Ammon's horn (tissue), 1 donor: Measurements from ENCODE around the gene MCRIP1.
"Not testable (repeated sequence)": the region's sequence is repeated elsewhere in the genome, so short reads cannot be mapped to it uniquely, and the experiment has no call there.

ENCODE experiments used
- DNase-seq: peaks from one replicate; pipeline ENCODE4 v3.0.0-alpha.2; 2016; ENCODE audit warnings: low spot score

The MCRIP1 gene

DNA sequence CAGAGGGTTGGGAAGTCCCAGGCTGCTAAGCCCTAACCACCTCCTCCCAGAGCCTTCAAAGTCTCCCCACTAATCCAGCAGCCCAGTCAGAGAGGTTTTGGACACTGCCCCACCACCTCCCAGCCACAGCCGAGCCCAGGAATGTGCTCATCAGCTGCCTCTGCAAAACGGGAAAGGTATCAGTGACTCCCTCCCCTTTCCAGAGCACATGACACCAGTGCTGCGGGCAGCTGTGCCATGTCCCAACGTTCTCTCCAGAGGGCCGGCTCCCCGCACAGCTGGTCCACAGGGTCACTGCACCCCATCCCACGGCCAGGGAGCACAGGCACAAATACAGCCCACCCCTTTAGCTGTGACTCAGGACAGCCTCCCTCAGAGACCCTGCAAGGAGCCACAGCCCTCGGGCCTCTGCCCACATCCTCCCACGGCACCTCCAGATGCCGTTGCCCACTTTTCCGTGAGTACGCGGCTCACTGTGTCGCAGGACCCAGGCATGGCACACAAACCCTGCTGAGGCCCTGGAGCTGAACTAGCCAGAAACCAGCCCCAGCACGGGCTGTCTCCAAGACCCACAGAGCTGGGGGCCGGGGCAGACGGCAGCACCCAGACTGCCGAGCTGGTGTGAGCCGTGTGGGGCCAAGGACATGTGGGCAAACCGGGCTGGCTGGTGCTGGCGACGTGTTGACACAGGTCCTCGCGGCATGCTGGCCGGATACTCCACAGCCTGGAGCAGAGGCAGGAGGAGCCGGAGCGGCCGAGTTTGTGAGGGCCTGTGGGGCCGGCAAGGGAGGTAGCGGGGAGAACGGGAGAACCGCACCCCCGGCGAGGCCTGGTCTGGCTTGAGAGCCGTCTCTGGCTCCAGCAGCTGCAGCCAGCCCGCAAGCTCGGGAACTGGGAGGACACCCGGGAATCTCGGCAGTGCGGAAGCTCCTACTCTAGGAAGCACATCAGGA lies 8.0 kb upstream of the MCRIP1 start:
- DNase-seq = no peak

GRCh38 chr17:81840059-81840458 lies 7.0 kb upstream of the MCRIP1 start:
- not testable (repeated sequence) for DNase-seq

DNA sequence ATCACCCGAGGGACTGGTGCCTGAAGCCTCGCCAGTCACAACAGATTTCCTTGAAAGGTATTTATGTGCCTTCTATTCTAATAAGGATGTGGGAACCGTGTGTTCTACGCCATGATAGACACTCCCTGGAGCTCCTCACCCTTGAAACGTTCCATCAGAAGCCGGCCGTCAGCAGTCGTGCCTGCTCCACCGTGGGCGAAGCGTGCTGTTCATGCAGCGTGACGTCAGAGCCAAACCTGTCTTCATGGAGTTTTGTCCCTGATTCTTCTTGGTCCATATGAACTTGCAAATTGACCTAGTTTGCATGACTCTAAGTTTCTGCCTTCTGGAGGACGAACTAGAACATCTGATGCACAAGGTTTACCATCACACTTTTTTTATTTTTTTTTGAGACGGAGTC lies 6.2 kb upstream of the MCRIP1 start:
- DNase-seq = no peak

DNA sequence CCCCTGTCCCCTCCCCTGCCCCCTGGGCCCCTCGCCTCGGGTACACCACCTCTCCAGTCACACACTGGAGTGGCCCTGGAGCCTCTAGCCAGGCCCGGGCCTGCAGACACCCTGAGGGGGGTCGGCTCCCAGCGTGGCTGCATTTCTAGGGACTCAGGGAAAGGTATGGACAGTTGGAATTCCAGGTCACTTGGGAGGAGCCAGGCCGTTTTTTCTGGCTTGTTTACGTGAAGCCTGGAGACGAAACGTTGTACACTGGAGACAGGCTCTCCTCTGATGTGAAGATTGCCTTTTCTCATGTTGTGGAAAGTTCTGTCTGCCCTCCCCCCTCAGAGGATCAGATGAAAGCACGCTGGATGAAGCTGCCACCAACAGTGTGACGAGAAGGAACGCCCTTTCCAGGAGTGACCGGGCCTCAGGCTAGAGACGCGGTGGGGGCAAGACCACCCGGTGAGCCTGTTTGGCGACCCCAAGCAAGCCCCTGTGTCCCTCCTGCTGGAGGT lies 5.7 kb upstream of the MCRIP1 start:
- no peak for DNase-seq

DNA sequence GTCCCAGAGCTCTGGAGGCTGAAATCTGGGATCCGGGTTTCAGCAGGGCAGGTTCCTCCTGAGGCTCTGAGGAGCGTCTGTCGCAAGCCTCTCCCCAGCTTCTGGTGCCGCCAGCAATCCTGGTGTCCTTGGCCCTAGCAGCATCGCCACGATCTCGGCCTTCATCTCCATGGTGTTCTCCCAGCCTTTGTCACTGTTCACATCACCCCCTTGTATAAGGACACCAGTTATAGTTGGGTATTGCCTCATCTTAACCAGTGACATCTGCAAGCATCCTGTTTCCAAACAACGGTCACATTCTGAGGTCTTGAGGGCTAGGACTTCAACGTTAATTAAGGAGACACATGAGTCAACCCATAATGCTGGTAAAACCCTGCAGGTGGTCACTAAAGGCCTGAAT lies 4.5 kb upstream of the MCRIP1 start:
- DNase-seq = no peak

- DNase-seq = no peak
These were observed 1.8 kb upstream of the MCRIP1 start, which contains the start of gene PPP1R27 for GRCh38 chr17:81834831-81835267. Gene PPP1R27, minus strand, starts transcription at chr17:81835050. Its CDS starts 97 bp downstream, at chr17:81834953.

DNA sequence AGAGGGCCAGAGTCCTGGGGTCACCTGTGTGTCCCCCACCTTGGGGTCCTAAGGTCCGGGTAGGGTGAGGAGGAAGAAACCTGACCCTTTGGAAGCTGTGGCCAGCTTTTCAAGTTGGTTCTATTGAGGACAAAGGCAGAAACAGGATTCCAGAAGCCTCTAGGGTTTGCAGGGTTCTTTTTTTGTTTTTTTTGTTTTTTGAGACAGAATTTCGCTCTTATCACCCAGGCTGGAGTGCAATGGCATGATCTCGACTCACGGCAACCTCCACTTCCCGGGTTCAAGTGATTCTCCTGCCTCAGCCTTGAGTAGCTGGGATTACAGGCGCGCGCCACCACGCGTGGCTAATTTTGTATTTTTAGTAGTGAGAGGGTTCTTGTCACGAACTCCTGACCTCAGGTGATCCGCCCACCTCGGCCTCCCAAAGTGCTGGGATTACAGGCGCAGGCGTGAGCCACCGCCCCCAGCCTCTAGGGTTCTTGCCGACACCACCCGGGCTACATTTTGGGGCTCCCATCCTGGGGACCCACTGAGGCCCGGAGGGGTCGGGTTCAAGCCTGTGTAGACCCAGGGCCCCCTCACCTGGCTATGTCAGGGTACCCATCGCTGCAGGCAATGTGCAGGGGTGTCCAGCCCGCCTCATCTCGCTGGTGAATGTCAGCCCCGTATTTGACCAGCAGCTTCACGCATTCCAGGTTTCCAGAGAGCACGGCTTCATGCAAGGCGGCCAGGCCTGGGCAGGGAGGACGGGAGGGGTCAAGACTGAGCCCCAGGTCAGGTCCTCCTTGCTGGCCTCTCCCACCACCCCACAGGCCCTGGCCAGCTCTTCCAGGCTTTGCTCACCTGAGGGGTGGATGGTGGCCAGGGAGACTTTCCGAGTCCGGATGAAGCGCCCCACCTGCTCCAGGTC lies 1.1 kb upstream of the MCRIP1 start:
- no peak for DNase-seq

DNA sequence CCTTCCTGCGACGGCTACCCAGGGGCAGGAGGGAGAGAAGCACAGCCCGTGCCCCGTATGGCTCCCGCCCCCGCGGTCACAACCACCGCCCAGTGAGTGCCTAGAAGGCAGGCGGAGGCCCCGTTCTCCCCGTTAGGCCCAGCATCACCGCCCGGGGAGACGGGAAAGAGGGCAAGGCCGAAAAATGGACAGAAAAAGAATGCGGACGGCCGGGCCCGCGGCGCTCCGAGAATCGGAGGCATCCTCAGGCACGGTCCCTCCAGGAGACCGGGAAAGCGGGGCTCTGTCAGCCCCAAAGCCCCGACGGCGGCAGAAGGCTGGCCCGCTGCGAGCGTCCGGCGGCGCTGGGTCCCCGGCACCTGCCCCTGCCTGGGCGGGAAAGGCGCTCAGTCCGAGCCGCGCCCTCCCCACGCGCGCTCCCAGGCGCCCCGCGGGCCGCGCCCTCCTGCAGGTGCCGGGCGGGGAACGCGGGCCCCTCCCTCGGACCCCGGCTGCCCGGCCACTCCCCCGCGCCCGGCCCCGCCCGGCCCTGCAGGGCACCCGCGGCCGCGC lies 407 bp downstream of the MCRIP1 start:
- DNase-seq = no peak

- no peak for DNase-seq
These were observed 1.0 kb downstream of the MCRIP1 start for GRCh38 chr17:81831957-81832607.

DNA sequence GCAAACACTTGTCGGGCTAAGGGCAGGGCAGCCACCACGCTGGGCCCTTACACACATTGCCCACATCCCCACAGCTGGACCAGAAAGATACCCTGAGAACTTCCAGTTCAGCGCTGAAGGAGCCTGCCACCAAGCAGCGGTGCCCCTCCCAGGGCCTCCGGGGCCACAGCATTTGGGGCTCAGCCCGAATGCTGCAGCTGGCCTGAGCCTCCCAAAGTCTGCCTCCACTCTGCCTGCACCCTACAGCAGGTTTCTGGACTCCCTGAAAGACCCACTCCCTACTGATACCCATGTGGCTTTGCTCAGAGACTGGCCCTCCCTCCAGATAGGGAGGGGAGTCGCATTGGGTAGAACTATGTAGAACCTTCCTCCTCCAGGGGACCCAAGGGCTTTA lies 1.5 kb downstream of the MCRIP1 start:
- DNase-seq = no peak

- DNase-seq = no peak
These were observed 3.2 kb downstream of the MCRIP1 start for GRCh38 chr17:81829858-81830257.

DNA sequence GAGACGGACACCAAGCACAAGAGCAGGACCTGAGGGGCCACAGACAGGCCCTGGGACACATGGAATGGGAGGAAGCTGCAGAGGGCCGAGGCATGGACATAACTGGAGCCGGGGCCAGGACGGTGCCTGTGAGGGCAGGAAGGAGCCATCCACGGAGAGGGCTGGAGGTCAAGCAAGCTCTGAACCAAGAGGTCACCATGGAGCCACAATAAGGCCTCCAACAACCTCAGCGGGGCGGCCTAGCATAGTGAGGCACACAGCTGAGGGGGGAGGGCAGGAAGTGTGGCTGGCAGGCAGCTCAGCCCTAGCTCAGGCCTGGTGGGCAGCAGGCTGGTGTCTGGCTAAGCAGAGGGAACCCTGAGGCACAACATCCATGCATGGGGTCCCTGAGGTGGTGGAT lies 4.4 kb downstream of the MCRIP1 start:
- no peak for DNase-seq

DNA sequence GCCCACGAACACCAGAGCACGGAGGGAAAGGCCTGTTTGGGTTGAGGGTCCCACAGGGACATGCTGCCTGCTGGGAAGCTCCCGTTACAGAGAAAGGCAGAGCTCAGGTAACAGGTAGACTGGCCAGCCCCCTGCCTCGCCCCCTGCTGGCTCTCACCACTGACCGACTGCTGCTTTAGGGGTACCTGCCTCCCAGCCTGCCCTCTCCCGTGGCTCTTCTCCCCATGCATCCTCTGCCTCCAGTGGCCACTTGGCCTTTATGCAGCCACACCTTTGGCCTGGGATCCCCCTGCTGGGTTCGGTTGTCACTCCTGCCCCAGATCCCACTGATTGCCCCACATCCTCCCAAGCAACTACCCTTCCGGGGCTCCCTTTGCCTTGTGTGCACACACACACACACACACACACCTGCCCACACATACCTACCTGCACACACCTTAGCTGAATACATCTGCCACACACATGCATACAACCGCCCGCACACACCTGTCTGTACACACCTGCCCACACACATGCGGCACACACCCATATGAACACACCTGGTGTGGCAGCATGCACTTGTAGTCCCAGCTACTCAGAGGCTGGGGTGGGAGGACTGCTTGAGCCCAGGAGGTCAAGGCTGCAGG lies 7.1 kb downstream of the MCRIP1 start:
- DNase-seq = no peak

GRCh38 chr17:81824595-81824994 lies 8.5 kb downstream of the MCRIP1 start:
- no peak for DNase-seq

- DNase-seq = no peak
These were observed 9.1 kb downstream of the MCRIP1 start for GRCh38 chr17:81823820-81824550.

GRCh38 chr17:81822996-81823819 lies 9.9 kb downstream of the MCRIP1 start:
- DNase-seq = no peak

- no peak for DNase-seq
These were observed 10.8 kb downstream of the MCRIP1 start for GRCh38 chr17:81822312-81822637.

GRCh38 chr17:81821603-81822311 lies 11.3 kb downstream of the MCRIP1 start:
- peak; percentile 62 for DNase-seq

DNA sequence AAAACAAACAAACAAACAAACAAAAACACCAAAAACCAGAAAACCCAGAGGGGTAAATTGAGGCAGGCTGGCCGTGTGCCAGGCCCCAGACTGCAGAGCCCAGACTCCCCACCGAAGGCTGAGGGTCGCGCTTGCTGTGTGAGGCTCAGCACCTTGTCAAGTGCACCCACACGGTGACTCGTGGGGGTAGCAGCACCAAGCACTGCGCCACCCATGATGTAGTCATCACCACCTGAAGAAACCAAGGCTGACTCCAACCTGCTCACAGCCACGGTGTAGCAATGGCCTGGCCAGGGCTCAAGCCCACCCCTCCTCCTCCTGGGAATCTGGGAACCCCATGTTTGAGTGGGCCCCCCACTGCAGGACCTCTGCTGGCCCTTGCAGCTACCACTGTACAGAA lies 11.9 kb downstream of the MCRIP1 start:
- no peak for DNase-seq
